IPS-NIHi7 (cell line): Measurements from ENCODE around the gene RAB29.
"Not testable (repeated sequence)": the region's sequence is repeated elsewhere in the genome, so short reads cannot be mapped to it uniquely, and the experiment has no call there.

Experiments used
- DNase-seq: peaks from one replicate; pipeline ENCODE4 v3.0.0; 2012; ENCODE audit warnings: mixed read lengths; ENCODE audit errors: extremely low spot score

RAB29 gene

GRCh38 chr1:205725514-205725913 is 49.8 kb downstream of the RAB29 start:
- no peak for DNase-seq

- not testable (repeated sequence) for DNase-seq
Measured at GRCh38 chr1:205720740-205721139, 54.5 kb downstream of the RAB29 start.

- DNase-seq, result no peak
Measured at GRCh38 chr1:205719762-205720161, 55.5 kb downstream of the RAB29 start.

GRCh38 chr1:205719015-205719414 is 56.3 kb downstream of the RAB29 start:
- DNase-seq, result no peak
